ENCODE results near the gene DNAL1. TPM values are rescaled to one million over a fixed set of nuclear protein-coding genes. Genes with fewer than 3 reads are reported as not detected.
"Not testable (repeated sequence)": the region's sequence is repeated elsewhere in the genome, so short reads cannot be mapped to it uniquely, and the experiment has no call there.

Gene DNAL1, protein sequence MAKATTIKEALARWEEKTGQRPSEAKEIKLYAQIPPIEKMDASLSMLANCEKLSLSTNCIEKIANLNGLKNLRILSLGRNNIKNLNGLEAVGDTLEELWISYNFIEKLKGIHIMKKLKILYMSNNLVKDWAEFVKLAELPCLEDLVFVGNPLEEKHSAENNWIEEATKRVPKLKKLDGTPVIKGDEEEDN
- 16.1 and 23.0 TPM in 2 replicates for total RNA-seq
- 12.5 TPM for polyA plus RNA-seq (2012)

GRCh38 chr14:73644531-73645247, at the start of gene DNAL1:
DNAL1 (plus strand) TSS chr14:73644986; CDS start chr14:73645040, 54 bp downstream.
- DNase-seq (ENCODE audit: low read depth) = peak; percentile 95

DNA sequence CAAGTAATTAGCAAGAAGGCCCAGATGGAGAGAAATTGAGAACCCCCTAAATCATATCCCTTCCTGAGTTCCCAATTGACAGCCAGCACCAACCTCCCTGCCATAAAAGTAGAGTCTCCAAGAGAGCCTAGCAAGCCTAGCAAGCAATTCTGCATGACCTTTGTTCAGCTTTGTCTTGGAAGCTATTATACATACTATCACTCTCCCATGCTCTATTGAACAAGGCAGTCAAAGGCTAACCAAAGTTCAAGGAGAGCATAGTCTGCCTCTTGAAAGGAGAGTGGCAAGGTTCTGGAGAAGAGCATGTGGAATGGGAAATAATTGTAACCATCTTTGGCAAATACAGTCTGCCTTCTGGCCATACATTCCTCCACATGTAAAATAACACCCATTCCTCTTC, 45.3 kb upstream of the DNAL1 start:
- no peak for DNase-seq (ENCODE audit: low read depth)

DNA sequence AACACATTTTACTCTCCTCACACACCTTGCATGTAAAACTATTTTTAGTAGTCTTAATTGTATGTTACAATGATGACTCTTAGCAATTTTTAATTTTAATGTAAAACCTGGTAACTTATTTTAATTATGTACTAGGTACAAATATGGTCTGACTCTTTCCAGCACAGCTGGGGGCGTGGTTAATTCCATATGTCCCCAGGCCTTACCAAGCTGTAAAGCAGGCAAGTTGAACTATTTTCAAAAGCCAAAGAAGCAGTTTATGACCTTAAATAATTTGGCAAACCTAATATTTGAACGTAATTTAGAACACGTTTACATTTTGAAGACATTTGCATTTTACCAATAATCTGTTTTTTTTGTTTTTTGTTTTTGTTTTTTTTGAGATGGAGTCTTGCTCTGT, 41.8 kb upstream of the DNAL1 start:
- DNase-seq (ENCODE audit: low read depth) = no peak

DNA sequence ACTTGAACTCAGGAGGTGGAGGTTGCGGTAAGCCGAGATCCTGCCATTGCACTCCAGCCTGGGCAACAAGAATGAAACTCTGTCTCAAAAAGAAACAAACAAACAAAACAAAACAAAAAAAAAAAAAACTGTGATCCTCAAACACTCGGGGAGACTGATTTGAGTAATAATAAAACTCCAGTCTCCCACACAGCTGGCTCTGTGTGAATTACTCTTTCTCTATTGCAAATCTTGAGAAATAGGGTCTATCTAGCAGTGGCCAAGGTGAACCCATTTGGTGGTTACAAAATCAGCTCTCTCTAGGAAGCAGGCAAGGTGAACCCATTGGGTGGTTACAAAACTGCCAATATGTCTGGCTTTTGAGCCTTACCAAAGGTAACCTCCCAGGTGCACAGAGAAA, 38.5 kb upstream of the DNAL1 start:
- DNase-seq (ENCODE audit: low read depth) = no peak

DNA sequence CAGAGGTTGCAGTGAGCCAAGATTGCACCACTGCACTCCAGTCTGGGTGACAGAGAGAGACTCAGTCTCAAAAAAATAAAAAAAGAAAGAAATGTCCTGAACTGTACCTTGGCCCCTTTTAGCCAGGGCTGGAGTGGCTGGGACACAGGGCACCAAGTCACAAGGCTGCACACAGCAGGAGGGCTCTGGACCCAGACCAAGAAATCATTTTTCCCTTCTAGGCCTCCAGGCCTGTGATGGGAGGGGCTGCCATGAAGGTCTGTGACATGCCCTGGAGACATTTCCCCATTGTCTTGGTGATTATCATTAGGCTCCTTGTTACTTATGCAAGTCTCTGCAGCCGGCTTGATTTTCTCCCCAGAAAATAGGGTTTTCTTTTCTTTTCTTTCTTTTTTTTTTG, 37.5 kb upstream of the DNAL1 start:
- DNase-seq (ENCODE audit: low read depth) = no peak

DNA sequence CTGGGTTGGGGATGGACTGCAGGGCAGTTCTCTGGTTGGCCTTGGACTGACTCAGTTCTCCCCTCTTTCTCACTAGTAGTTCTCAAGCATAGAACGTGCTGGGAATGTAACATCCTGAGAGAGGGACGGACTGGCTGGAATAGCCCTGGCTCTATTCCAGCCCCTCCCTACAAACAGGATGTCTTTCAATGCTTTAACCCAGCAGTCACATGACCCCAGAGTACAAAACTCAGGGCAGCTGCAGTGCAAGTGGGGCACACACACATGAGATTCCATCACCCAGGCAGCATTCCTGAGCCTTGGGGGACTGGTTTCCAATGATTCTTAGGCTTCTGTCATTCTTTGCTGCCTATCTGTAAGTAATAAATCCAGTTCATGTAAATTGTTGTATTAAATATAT, 34.1 kb upstream of the DNAL1 start:
- DNase-seq (ENCODE audit: low read depth) = peak; percentile 18

DNA sequence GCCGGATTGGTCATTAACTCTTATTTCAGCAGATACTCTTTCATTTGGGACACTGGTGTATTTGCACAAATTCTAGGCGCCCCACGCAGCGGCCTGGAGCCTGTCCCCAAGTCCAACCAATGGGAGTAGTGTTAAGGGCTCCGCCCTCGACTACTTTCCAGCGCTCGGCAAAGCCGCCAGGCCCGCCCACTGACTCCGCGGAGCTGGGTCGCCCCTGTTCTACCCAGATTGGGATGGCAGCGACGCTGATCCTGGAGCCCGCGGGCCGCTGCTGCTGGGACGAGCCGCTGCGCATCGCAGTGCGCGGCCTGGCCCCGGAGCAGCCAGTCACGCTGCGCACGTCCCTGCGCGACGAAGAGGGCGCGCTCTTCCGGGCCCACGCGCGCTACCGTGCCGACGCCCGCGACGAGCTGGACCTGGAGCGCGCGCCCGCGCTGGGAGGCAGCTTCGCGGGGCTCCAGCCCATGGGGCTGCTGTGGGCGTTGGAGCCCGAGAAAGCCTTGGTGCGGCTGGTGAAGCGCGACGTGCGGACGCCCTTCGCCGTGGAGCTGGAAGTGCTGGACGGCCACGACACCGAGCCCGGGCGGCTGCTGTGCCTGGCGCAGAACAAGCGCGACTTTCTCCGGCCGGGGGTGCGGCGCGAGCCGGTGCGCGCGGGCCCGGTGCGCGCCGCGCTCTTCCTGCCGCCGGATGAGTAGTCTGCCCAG, 32.3 kb upstream of the DNAL1 start, which contains the start of gene ACOT6:
Gene ACOT6 (plus strand): TSS at position 179 of the 707 bp plus-strand sequence. CDS start 55 bp downstream, at position 234.
- peak; percentile 73 for DNase-seq (ENCODE audit: low read depth)

- DNase-seq (ENCODE audit: low read depth) = no peak
Measured at GRCh38 chr14:73613046-73613383, 31.8 kb upstream of the DNAL1 start.

DNA sequence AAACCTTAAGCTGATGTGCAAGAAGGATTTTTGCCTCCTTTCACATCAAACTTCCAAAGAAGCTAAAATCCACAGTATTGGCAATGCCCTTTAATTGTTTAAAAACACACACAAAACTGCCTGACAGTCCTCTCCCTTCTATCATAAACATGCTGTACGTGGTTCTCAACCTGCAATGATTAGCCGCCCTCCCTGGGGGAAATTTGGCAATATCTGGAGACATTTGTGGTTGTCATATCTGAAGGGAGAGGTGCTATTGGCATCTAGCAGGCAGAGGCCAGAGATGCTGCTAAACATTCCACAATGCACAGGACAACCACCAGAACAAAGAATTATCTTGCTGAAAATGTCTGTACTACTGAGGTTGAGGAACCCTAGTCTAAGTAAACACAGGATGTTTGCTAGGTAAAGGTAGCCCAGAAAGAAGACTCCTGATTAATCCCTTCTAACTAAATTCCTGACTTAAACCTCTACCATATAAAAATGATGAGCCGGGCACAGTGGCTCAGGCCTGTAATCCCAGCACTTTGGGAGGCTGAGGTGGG, 31.3 kb upstream of the DNAL1 start:
- DNase-seq (ENCODE audit: low read depth) = no peak

DNA sequence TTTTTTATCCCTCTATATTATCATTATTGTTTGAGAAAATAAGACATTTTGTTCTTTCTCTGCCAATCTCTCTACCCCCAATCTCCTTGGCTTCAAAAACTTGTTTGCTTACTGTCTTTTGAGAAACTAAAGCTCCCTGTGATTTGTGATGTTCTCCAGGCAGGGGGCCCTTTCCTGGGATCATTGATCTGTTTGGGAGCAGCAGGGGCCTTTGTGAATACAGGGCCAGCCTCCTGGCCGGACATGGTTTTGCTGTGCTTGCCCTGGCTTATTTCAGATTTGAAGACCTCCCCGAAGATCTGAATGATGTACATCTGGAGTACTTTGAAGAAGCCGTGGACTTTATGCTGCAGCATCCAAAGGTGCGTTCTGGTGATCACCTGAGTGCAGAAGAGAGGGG, 28.0 kb upstream of the DNAL1 start:
- DNase-seq (ENCODE audit: low read depth) = no peak

DNA sequence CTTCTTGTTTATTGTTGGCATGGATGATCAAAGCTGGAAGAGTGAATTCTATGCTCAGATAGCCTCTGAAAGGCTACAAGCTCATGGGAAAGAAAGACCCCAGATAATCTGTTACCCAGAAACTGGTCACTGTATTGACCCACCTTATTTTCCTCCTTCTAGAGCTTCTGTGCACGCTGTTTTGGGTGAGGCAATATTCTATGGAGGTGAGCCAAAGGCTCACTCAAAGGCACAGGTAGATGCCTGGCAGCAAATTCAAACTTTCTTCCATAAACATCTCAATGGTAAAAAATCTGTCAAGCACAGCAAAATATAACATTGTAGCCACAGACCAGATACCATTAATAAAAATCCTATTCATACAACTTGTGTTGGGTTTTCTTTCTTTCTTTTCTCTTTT, 25.3 kb upstream of the DNAL1 start:
- DNase-seq (ENCODE audit: low read depth) = no peak

DNA sequence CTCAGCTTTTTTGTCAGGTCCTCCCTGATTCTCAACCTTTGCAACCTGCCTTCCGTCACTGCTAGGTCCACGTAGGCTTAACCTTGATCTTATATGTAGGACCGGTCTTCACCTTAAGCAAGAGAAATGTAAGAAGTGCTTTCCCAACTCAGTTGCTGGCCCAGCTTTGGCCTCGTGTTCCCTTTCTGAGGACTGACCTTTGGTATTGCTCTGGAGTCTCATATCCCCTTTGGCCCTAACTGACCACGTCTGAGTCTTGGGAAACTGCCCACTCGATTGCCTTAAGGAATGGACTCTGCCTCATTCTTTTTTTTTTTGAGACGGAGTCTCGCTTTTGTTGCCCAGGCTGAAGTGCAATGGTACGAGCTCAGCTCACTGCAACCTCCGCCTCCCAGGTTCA, 24.5 kb upstream of the DNAL1 start:
- no peak for DNase-seq (ENCODE audit: low read depth)

- DNase-seq (ENCODE audit: low read depth) = no peak
Measured at GRCh38 chr14:73623504-73624054, 21.2 kb upstream of the DNAL1 start.

GRCh38 chr14:73625706-73626105, 19.1 kb upstream of the DNAL1 start:
- DNase-seq (ENCODE audit: low read depth) = no peak

- DNase-seq (ENCODE audit: low read depth) = no peak
Measured at GRCh38 chr14:73627151-73627558, 17.6 kb upstream of the DNAL1 start.

DNA sequence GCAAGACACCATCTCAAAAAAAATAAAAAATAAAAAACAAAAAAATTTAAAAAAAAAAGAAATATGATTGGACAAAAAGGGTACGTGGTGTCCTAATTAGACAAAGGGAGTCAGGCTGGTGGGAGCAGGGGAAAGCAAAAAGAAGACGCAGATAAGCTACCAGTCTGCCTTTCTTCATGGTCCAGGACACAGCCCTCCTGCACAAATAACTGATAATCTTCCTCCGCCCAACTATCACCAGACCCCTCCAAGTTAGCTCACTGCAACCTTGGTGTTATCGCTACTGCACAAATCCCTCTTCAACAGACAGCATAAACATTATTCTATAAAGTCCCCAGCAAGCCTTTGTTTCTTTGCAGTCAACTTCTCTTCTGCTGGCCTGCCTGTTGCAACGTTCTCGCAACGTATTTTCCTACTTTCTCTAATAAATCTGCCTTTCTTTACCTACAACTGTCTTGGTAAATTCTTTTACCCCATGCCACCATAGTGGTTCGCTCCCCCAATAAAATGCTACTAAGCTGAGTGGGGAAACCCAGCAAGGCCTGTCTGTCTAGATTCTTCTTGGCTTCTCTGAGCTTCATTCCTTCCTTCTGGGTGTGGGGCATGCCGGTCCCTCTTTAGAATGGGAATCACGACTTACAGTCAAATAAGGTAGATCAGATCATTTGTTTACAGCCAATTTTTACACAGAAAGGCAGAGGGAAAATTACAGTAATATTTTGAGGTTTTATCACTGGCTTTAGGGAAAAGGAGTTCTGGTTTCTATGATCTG, 14.6 kb upstream of the DNAL1 start:
- DNase-seq (ENCODE audit: low read depth) = no peak

- peak; percentile 80 for DNase-seq (ENCODE audit: low read depth)
Measured at GRCh38 chr14:73633116-73634010, 11.4 kb upstream of the DNAL1 start.

- no peak for DNase-seq (ENCODE audit: low read depth)
Measured at GRCh38 chr14:73634011-73634833, 10.6 kb upstream of the DNAL1 start.

- DNase-seq (ENCODE audit: low read depth) = not testable (repeated sequence)
Measured at GRCh38 chr14:73636355-73636754, 8.4 kb upstream of the DNAL1 start.

Measured in myocyte (in vitro differentiated cells).